Measurements from ENCODE around the gene GATA3.

GRCh38 chr10:8041284-8041991, 13.1 kb upstream of the GATA3 start:
- TF ChIP-seq CTCF (IDR thresholded peaks at IDR 0.05) = no peak
- no peak for TF ChIP-seq ZFX (IDR thresholded peaks at IDR 0.05; ENCODE audit: borderline replicate concordance)

All from 22Rv1 (cell line).